Astrocyte (in vitro differentiated cells and primary cell): ENCODE measurements around the gene TFE3. TPM values are rescaled to one million over a fixed set of nuclear protein-coding genes. Genes with fewer than 3 reads are reported as not detected.

Source experiments
- DNase-seq: peaks from one replicate; pipeline ENCODE4 v3.0.0-alpha.2; 2010; ENCODE audit warnings: low read depth
- FAIRE-seq: peaks from 2 replicates; lab custom pipeline; 2011; peaks lifted over from hg19 to GRCh38; lab: Jason Lieb, UNC
- H2AFZ ChIP-seq: 2 replicates; pipeline ENCODE4 v1.6.0; 2012; ENCODE audit warnings: low read depth, low read length, inconsistent platforms
- H3K27ac ChIP-seq: 2 replicates; pipeline ENCODE4 v1.5.1; 2011; ENCODE audit warnings: low read depth, low read length, inconsistent platforms
- H3K27me3 ChIP-seq: 2 replicates; pipeline ENCODE4 v1.6.0; 2011; ENCODE audit warnings: low read length, inconsistent platforms; ENCODE audit not compliant: insufficient read depth
- H3K36me3 ChIP-seq: 2 replicates; pipeline ENCODE4 v1.5.1; 2011; ENCODE audit warnings: low read length, inconsistent platforms; ENCODE audit not compliant: insufficient read depth
- H3K4me1 ChIP-seq: 2 replicates; pipeline ENCODE4 v1.5.1; 2011; ENCODE audit warnings: low read length, inconsistent platforms; ENCODE audit not compliant: insufficient read depth
- H3K4me2 ChIP-seq: 2 replicates; pipeline ENCODE4 v1.6.0; 2012; ENCODE audit warnings: low read length, inconsistent platforms
- H3K4me3 ChIP-seq: 2 replicates; pipeline ENCODE4 v1.5.1; 2011; ENCODE audit warnings: low read depth, mild to moderate bottlenecking, low read length, inconsistent platforms; ENCODE audit not compliant: insufficient read depth
- H3K79me2 ChIP-seq: 2 replicates; pipeline ENCODE4 v1.6.0; 2012; ENCODE audit warnings: mild to moderate bottlenecking, low read length, inconsistent platforms; ENCODE audit not compliant: insufficient read depth
- H3K9ac ChIP-seq: 2 replicates; pipeline ENCODE4 v1.6.0; 2012; ENCODE audit warnings: mild to moderate bottlenecking, low read length, inconsistent platforms
- H3K9me3 ChIP-seq: 2 replicates; pipeline ENCODE4 v1.5.1; 2012; ENCODE audit warnings: low read depth, mild to moderate bottlenecking, low read length, inconsistent platforms; ENCODE audit not compliant: insufficient read depth
- H4K20me1 ChIP-seq: 2 replicates; pipeline ENCODE4 v1.6.0; 2012; ENCODE audit warnings: low read length, inconsistent platforms; ENCODE audit not compliant: insufficient read depth
- H3K27ac Mint-ChIP-seq: one replicate; pipeline ENCODE4 v1.8.0; 2021; ENCODE audit warnings: mild to moderate bottlenecking, mixed read lengths; ENCODE audit not compliant: unreplicated experiment
- H3K27me3 Mint-ChIP-seq: one replicate; pipeline ENCODE4 v1.8.0; 2021; ENCODE audit warnings: low read depth, mixed read lengths; ENCODE audit not compliant: unreplicated experiment
- H3K36me3 Mint-ChIP-seq: one replicate; pipeline ENCODE4 v1.8.0; 2021; ENCODE audit warnings: low read depth, mixed read lengths; ENCODE audit not compliant: unreplicated experiment
- H3K4me1 Mint-ChIP-seq: one replicate; pipeline ENCODE4 v1.8.0; 2021; ENCODE audit warnings: low read depth, mixed read lengths; ENCODE audit not compliant: unreplicated experiment
- H3K4me3 Mint-ChIP-seq: one replicate; pipeline ENCODE4 v1.8.0; 2021; ENCODE audit warnings: mild to moderate bottlenecking, moderate library complexity, mixed read lengths; ENCODE audit not compliant: unreplicated experiment
- H3K9me3 Mint-ChIP-seq: one replicate; pipeline ENCODE4 v1.8.0; 2021; ENCODE audit warnings: mild to moderate bottlenecking, mixed read lengths; ENCODE audit not compliant: unreplicated experiment
- EZH2 ChIP-seq: IDR thresholded peaks from 2 replicates; pipeline ENCODE4 v1.6.1; 2012; ENCODE audit warnings: mild to moderate bottlenecking, low read length, inconsistent platforms; ENCODE audit not compliant: insufficient read depth
- total RNA-seq: library from RNA; stranded (reverse); gene quantifications from 2 replicates; pipeline ENCODE4 v1.2.1, GENCODE V29; 2021
- TF ChIP-seq, protein P1 (sequence below): IDR thresholded peaks from 2 replicates; pipeline ENCODE4 v1.5.1; 2011; ENCODE audit warnings: low read depth, mild to moderate bottlenecking, inconsistent platforms, low read length, moderate library complexity; ENCODE audit not compliant: insufficient read depth

The TFE3 gene
- total RNA-seq, 1 donor from 2014 or later = 53.4 TPM

DNA sequence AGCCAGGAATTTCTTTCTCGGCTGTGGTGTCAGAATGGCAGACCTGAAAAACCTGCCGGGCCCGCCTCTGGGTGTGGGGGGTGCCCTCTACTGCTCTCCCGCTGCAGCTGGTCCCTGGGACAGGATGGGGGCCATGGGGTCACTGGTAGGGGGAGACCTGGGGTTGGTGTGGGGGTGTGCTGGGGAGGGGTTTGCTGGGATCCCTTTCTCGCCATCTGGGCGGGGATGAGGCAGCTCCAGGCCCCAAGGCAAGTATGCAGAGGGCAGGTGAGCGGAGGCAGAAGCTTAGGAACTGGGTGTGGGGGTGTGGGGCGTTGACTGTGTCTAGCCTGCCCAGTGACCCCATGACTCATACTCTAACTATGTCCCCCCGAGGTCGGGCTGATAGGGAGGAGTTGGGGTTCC is 16.5 kb upstream of the TFE3 start:
- Histone ChIP-seq H3K4me2 (no peak overlapping the region), H3K36me3 (no peaks in the 10 kb centered on the region), H3K4me1 (no peaks in the 10 kb centered on the region), H3K9ac (no peak overlapping the region), H2AFZ (no peak overlapping the region), H3K79me2 (no peaks in the 10 kb centered on the region), H3K9me3 (no peaks in the 10 kb centered on the region), H3K27ac (no peak overlapping the region), H3K27me3 (no peaks in the 10 kb centered on the region), H3K4me3 (no peak overlapping the region), H4K20me1 (no peaks in the 10 kb centered on the region)
- TF ChIP-seq EZH2 = no peak
- TF ChIP-seq, protein P1, sequence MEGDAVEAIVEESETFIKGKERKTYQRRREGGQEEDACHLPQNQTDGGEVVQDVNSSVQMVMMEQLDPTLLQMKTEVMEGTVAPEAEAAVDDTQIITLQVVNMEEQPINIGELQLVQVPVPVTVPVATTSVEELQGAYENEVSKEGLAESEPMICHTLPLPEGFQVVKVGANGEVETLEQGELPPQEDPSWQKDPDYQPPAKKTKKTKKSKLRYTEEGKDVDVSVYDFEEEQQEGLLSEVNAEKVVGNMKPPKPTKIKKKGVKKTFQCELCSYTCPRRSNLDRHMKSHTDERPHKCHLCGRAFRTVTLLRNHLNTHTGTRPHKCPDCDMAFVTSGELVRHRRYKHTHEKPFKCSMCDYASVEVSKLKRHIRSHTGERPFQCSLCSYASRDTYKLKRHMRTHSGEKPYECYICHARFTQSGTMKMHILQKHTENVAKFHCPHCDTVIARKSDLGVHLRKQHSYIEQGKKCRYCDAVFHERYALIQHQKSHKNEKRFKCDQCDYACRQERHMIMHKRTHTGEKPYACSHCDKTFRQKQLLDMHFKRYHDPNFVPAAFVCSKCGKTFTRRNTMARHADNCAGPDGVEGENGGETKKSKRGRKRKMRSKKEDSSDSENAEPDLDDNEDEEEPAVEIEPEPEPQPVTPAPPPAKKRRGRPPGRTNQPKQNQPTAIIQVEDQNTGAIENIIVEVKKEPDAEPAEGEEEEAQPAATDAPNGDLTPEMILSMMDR = no peak
- no peaks in the 10 kb centered on the region for H3K9me3 Mint-ChIP-seq
- H3K27ac Mint-ChIP-seq = no peak overlapping the region
- no peak overlapping the region for H3K4me3 Mint-ChIP-seq
- H3K4me1 Mint-ChIP-seq = peaks cover 7% of the 10 kb centered on the region
- DNase-seq (no peak), FAIRE-seq (no peak)
- H3K27me3 Mint-ChIP-seq = no peaks in the 10 kb centered on the region
- H3K36me3 Mint-ChIP-seq = no peaks in the 10 kb centered on the region

DNA sequence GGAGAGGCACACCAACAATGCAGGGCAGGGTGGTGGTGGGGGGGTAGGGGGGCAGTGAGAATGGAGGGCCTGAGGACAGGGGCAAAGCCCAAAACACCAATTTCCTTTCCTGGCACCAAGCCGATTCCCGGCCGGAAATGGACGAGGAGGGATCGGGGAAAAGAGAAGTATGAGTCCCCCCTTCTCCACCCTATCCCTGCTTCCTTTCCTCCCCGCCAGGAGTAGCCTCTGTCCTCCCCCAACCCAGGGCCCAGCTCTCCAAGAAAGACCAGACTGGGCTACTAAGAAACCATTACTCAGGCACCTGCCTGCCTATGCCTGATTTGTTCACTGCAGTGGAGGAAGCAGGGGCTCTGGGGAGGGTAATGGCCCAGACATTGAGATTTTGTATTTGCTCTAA is 16.0 kb upstream of the TFE3 start:
- H3K9ac ChIP-seq = no peak overlapping the region
- TF ChIP-seq, protein P1 = no peak
- no peak for TF ChIP-seq EZH2
- no peaks in the 10 kb centered on the region for H3K9me3 ChIP-seq
- Mint-ChIP-seq H3K4me1 (peaks cover 11% of the 10 kb centered on the region), H3K4me3 (no peak overlapping the region), H3K36me3 (no peaks in the 10 kb centered on the region), H3K27ac (no peak overlapping the region), H3K9me3 (no peaks in the 10 kb centered on the region), H3K27me3 (no peaks in the 10 kb centered on the region)
- peaks cover 2% of the 10 kb centered on the region for H3K79me2 ChIP-seq
- peaks cover under 1% of the 10 kb centered on the region for H3K4me1 ChIP-seq
- H3K36me3 ChIP-seq = no peaks in the 10 kb centered on the region
- H2AFZ ChIP-seq = no peak overlapping the region
- H3K4me3 ChIP-seq = no peak overlapping the region
- FAIRE-seq (no peak), DNase-seq (no peak)
- H3K4me2 ChIP-seq = no peak overlapping the region
- H3K27ac ChIP-seq = no peak overlapping the region
- no peaks in the 10 kb centered on the region for H3K27me3 ChIP-seq
- H4K20me1 ChIP-seq = no peaks in the 10 kb centered on the region

DNA sequence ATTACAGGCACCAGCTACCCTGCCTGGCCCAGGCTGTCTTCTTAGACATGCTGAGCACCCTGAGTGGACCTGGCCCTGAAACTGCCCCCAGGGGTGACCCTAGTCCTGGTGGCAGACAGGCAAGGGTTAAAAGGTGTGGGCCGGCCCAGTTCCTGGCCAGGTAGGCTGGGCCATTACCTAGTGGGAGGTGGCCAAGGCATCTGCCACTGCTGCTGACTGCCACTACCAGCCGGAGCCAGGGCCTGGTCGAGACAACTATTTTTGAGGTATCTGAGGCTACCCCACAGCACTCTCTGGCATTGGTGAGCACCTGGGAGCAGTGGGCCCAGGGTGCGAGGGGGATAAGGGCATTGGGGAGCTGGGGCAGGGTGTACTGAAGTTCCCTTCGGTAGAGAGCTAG is 15.6 kb upstream of the TFE3 start, which contains the start of gene CCDC120:
CCDC120 (plus strand) TSS at position 206 of the 400 bp plus-strand sequence. CDS start 3,043 bp downstream, outside the sequence.
- no peaks in the 10 kb centered on the region for H3K27me3 Mint-ChIP-seq
- H3K9ac ChIP-seq = no peak within 1 kb of the TSS
- no peaks in the 10 kb centered on the region for H3K9me3 ChIP-seq
- peaks cover 11% of the 10 kb centered on the region for H3K4me1 Mint-ChIP-seq
- H2AFZ ChIP-seq = no peak within 1 kb of the TSS
- H3K36me3 ChIP-seq = no peaks in the 10 kb centered on the region
- TF ChIP-seq EZH2 = no peak
- TF ChIP-seq, protein P1 = no peak
- no peak within 1 kb of the TSS for H3K4me3 Mint-ChIP-seq
- H3K27ac ChIP-seq = no peak within 1 kb of the TSS
- no peak for FAIRE-seq
- H3K27ac Mint-ChIP-seq = no peak within 1 kb of the TSS
- H4K20me1 ChIP-seq = no peaks in the 10 kb centered on the region
- no peak within 1 kb of the TSS for H3K4me2 ChIP-seq
- no peaks in the 10 kb centered on the region for H3K36me3 Mint-ChIP-seq
- H3K9me3 Mint-ChIP-seq = no peaks in the 10 kb centered on the region
- H3K4me1 ChIP-seq = peaks cover 3% of the 10 kb centered on the region
- H3K4me3 ChIP-seq = no peak within 1 kb of the TSS
- peaks cover 4% of the 10 kb centered on the region for H3K79me2 ChIP-seq
- DNase-seq = no peak
- no peaks in the 10 kb centered on the region for H3K27me3 ChIP-seq
